Measurements from ENCODE around the gene NCK2. TPM values are rescaled to one million over a fixed set of nuclear protein-coding genes. Genes with fewer than 3 reads are reported as not detected.
A peak's percentile ranks its signal among the peaks of the same experiment; 100 is the strongest.

NCK2 gene
- total and polyA plus RNA-seq, 10 of the 15 experiments (the other 5 are each of a cell fraction or from before 2014, with no cell fraction given) = 1.2 to 30.9 (median 14.1) TPM

DNA sequence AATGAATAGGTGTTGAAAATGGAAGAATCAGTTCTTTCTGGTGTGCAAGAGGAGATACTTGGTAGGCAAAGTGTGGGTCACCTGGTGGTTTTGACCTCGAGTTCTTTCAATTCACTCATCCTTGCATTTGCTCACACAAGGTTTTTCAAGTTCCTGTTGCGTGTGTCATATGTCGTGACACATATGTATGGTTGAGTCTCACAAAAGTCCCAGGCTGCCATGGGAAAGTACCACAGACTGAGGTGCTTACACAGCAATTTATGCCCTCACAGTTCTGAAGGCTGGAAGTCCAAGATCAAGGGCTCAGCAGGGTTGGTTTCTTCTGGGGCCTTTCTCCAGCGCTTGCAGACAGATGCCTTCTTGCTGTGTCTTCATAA, 64.4 kb downstream of the NCK2 start (continued):
- TF ChIP-seq, protein P1, sequence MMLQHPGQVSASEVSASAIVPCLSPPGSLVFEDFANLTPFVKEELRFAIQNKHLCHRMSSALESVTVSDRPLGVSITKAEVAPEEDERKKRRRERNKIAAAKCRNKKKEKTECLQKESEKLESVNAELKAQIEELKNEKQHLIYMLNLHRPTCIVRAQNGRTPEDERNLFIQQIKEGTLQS (IDR thresholded peaks at IDR 0.05; ENCODE audit: borderline replicate concordance, extremely low read depth, low read depth, low read length) = no peak
- TF ChIP-seq MTA3 (IDR thresholded peaks at IDR 0.05; ENCODE audit: borderline replicate concordance, low read length) (peak; percentile 49; the same call in 1 of the 2 replicates), STAT1 (conservative IDR thresholded peaks at IDR 0.05) (no peak), FOXM1 (IDR thresholded peaks at IDR 0.05; ENCODE audit: low read depth, low read length) (peak; percentile 68; the same call in 1 of the 2 replicates), STAT3 (IDR thresholded peaks at IDR 0.05; ENCODE audit: low read depth, low read length) (no peak), ZBED1 (IDR thresholded peaks at IDR 0.05; ENCODE audit: borderline replicate concordance) (peak; percentile 99), IRF5 (IDR thresholded peaks at IDR 0.05; ENCODE audit: borderline replicate concordance) (no peak), NFIC (IDR thresholded peaks at IDR 0.05; ENCODE audit: low read depth, low read length) (peak; percentile 44; the same call in 1 of the 2 replicates)
- TF ChIP-seq, protein P2, sequence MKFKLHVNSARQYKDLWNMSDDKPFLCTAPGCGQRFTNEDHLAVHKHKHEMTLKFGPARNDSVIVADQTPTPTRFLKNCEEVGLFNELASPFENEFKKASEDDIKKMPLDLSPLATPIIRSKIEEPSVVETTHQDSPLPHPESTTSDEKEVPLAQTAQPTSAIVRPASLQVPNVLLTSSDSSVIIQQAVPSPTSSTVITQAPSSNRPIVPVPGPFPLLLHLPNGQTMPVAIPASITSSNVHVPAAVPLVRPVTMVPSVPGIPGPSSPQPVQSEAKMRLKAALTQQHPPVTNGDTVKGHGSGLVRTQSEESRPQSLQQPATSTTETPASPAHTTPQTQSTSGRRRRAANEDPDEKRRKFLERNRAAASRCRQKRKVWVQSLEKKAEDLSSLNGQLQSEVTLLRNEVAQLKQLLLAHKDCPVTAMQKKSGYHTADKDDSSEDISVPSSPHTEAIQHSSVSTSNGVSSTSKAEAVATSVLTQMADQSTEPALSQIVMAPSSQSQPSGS (IDR thresholded peaks at IDR 0.05; ENCODE audit: low read length) = peak; percentile 51; the same call in 1 of the 2 replicates

GRCh38 chr2:105809723-105810122, 65.0 kb downstream of the NCK2 start:
- no peak overlapping the region for H2AFZ ChIP-seq (ENCODE audit: control insufficient read depth, low read depth, low read length)
- H4K20me1 ChIP-seq (ENCODE audit: control insufficient read depth, insufficient read depth) = no peaks in the 10 kb centered on the region
- H3K27me3 ChIP-seq (replicated peaks in 1 of 2; ENCODE audit: control insufficient read depth in 2 of 2, insufficient read depth in 2 of 2, low read length in 1 of 2) = no peaks in the 10 kb centered on the region
- ChIA-PET POLR2A (interaction anchor here (1.3 to 5.2 kb wide), 2 partner anchors 11 to 12 kb away, joined by 4 to 27 read pairs; no protein-coding TSS in a partner anchor), SMC1A (ENCODE audit: uncharacterized antibody, unreplicated experiment) (interaction anchor here (0.5 to 5.7 kb wide), 2 partner anchors 10 to 109 kb away, joined by 3 to 93 read pairs; no protein-coding TSS in a partner anchor), RAD21 (ENCODE audit: unreplicated experiment) (no interaction called here), CTCF (no interaction called here)
- intact Hi-C loops (cut with micrococcal nuclease; ENCODE audit: unreplicated experiment) (no loop called here), in situ Hi-C loops (cut with MboI) (no loop called here)
- no peak for TF ChIP-seq RB1 (IDR thresholded peaks at IDR 0.05; ENCODE audit: borderline replicate concordance)
- no peak for TF ChIP-seq RBBP5 (conservative IDR thresholded peaks at IDR 0.05)
- 0 out of 2 replicates have a peak, but pooled peaks have one; percentile 7 for TF ChIP-seq CBX5 (IDR thresholded peaks at IDR 0.05; ENCODE audit: low read depth)
- peaks cover 2% of the 10 kb centered on the region; the same call in 1 of the 3 replicates for H3K9me3 ChIP-seq (replicated peaks; ENCODE audit: control insufficient read depth, insufficient read depth, low read length)
- peaks cover 64% of the 10 kb centered on the region for H3K79me2 ChIP-seq (ENCODE audit: control insufficient read depth, insufficient read depth, low read length)
- FAIRE-seq (no peak), ATAC-seq (no peak), DNase-seq (ENCODE audit: low read depth, low spot score) (no peak)
- peak overlapping the region; percentile 61 for H3K27ac ChIP-seq (ENCODE audit: control insufficient read depth, insufficient read depth)
- H3K9ac ChIP-seq (ENCODE audit: control insufficient read depth, insufficient read depth, low read length) = no peak overlapping the region
- no peak overlapping the region for H3K4me3 ChIP-seq
- H3K36me3 ChIP-seq (ENCODE audit: control insufficient read depth in 2 of 2, insufficient read depth in 2 of 2, low read length in 1 of 2) = no peaks in the 10 kb centered on the region
- H3K4me1 ChIP-seq (ENCODE audit: control insufficient read depth, insufficient read depth, low read length) = peaks cover 43% of the 10 kb centered on the region
- H3K4me2 ChIP-seq (ENCODE audit: control insufficient read depth, insufficient read depth) = no peak overlapping the region
- BruUV-seq (replicated peaks) = no TSS peak
- WGBS (ENCODE audit: insufficient coverage, insufficient replicate concordance, low lambda C conversion rate, missing lambda C conversion rate) = 100% methylated on average over 3 of the region's 3 CpGs

Measured in GM12878 (cell line).